GM18951 (cell line): ENCODE results near the gene LGR4.

Experiments used
- POLR2A ChIP-seq: IDR thresholded peaks from 4 replicates; pipeline ENCODE4 v1.6.1; 2011; ENCODE audit warnings: mild to moderate bottlenecking; ENCODE audit not compliant: insufficient read length, insufficient read depth; ENCODE audit errors: extremely low read depth
- in situ Hi-C: fragments of 300-500 bp; cut with MboI; formaldehyde crosslinking; loops from one replicate; pipeline ENCODE4 v1.12.0; 2022; ENCODE audit warnings: low sequenced_read_pairs, mixed read lengths, inconsistent platforms; ENCODE audit not compliant: unreplicated experiment

Gene LGR4

DNA sequence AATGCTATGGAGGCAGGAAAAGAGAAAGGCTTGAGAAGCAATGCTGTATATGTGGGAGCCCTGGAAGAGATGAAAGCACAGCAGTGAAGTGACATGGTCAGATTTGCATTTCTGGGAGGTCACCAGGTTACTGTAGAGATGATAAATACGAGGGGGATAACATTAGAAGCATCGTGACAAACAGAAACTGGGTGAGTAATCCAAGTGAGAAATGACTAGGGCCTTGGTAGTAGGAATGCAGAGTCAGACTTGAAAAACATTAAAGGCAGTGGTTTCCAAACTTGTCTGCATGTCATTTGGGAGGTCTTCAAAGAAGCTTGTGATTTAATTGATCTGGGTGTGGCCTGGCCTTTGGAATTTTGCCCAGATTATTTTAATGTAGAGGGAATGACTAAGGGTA lies 153.5 kb downstream of the LGR4 start:
- no peak for TF ChIP-seq POLR2A
- in situ Hi-C loops = no loop called here

DNA sequence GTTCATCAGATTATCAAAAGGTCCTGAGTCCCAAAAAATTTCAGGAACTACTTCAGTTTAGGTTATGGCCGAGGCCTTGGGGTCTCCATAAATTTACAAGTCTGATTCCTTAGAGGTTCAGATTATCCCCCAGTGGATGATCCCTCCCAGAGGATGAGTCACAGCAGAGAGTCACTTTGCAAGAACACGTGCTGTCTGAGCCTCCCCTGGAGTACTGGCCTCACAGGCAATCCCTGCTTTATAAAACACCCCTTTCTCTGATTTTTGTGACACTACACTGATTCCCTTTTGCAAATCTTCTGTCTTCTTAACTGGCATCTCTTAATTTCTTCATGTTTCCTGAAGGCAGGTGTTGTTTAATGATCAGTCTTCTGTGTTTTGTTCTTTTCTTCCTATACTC lies 154.8 kb downstream of the LGR4 start:
- in situ Hi-C loops = no loop called here
- TF ChIP-seq POLR2A = no peak
